Heart right ventricle (tissue), 16 donors: ENCODE data around the gene C2orf76. TPM values are rescaled to one million over a fixed set of nuclear protein-coding genes. Genes with fewer than 3 reads are reported as not detected.

Source experiments
- ATAC-seq, 8 donors: fragments of 200-7000 bp; cut with Tn5 transposase; one replicate each; pipeline ENCODE4 v1.9.1; 2020; ENCODE audit warnings: mild to moderate bottlenecking in 8 of 8, moderate library complexity in 8 of 8, moderate number of reproducible peaks in 1 of 8
- DNase-seq, 2 donors: peaks; one replicate each; pipeline ENCODE4 v3.0.0-alpha.2; 2020
- H3K27ac ChIP-seq, 10 donors: fragments of 200-600 bp; sonication (generic) in 2 of 10; one replicate each; pipeline versions ENCODE4 v1.5.0 to v1.8.0; 2020 to 2022; ENCODE audit warnings: mild to moderate bottlenecking in 3 of 10
- H3K27me3 ChIP-seq, 7 donors: fragments of 200-600 bp; one replicate each; pipeline ENCODE4 v1.8.0; 2021 to 2022; ENCODE audit warnings: mild to moderate bottlenecking in 2 of 7
- H3K36me3 ChIP-seq, 9 donors: fragments of 200-600 bp; sonication (generic) in 1 of 9; one replicate each; pipeline versions ENCODE4 v1.5.0 to v1.8.0; 2020 to 2022; ENCODE audit warnings: mild to moderate bottlenecking in 2 of 9
- H3K4me1 ChIP-seq, 9 donors: fragments of 200-600 bp; sonication (generic) in 1 of 9; one replicate each; pipeline versions ENCODE4 v1.5.0 to v1.8.0; 2020 to 2022; ENCODE audit warnings: mild to moderate bottlenecking in 4 of 9
- H3K4me3 ChIP-seq, 10 donors: fragments of 200-600 bp; sonication (generic) in 2 of 10; one replicate each; pipeline versions ENCODE4 v1.5.0 to v1.8.0; 2020 to 2022; ENCODE audit warnings: mild to moderate bottlenecking in 7 of 10, moderate library complexity in 2 of 10
- H3K9me3 ChIP-seq, 11 donors: fragments of 200-600 bp in 10 of 11; sonication (generic) in 2 of 11; one replicate each; pipeline versions ENCODE4 v1.5.0 to v1.8.0; 2013 to 2022; ENCODE audit warnings: mild to moderate bottlenecking in 2 of 11, control low read depth in 1 of 11, moderate library complexity in 1 of 11
- WGBS, 2 donors: extraction: QIAGEN DNeasy Blood & Tissue Kit; methylation state at CpG; one replicate each; pipeline ENCODE4 v1.1.7; 2013; ENCODE audit warnings: inconsistent platforms in 1 of 2; 5-methylcytosine and 5-hydroxymethylcytosine counted together
- intact Hi-C, 10 donors: fragments of 100-400 bp; cut with DNase I; formaldehyde crosslinking; loops; one replicate each; pipeline versions ENCODE4 v1.11.1 to v1.14.2; 2022
- polyA plus RNA-seq, 2 donors: library from polyadenylated mRNA; stranded (reverse); fragments of 200-250 nt; gene quantifications; one replicate each; pipeline ENCODE4 v1.2.3, GENCODE V29; 2013
- total RNA-seq, 10 donors: library from RNA; stranded (reverse); fragmentation: NEBNext Ultra II Directional in 3 of 10; extraction: Animal tissue kit (Norgen Biotek cat#: 25700) in 3 of 10; gene quantifications; one replicate each; pipeline versions ENCODE4 v1.2.1 to v1.2.4, GENCODE V29; 2021 to 2023
- TF ChIP-seq, protein P1 (sequence below), 9 donors: fragments of 200-600 bp; sonication (generic) in 2 of 9; IDR thresholded peaks; one replicate each; pipeline versions ENCODE4 v1.5.0 to v1.8.0; 2021 to 2022; ENCODE audit warnings: antibody characterized with exemption in 9 of 9, mild to moderate bottlenecking in 5 of 9, moderate library complexity in 1 of 9
- donor health status: Arrhythmogenic right ventricular cardiomyopathy.
- donor health status: ischemic (EF 13 %, LVEDD 7.1; RV severe dilation, severe dysfunction).
- donor health status: healthy with polysubstance abuse.
- donor health status: DM: no; HTN: yes; CAD: no.
- donor health status: DM: no; HTN: no; CAD: no.
- donor health status: ischemic (EF 25% LVEDD 6.9; RV normal size, moderate dysfunction).
- donor health status: ischemic (EF 25% LVEDD 5.7; RV mildly dilated, moderate dysfunction).
- donor health status: healthy.
- donor health status: DM: yes; HTN: yes; CAD: no.
- donor health status: Ischemic cardiomyopathy.
- donor health status: ischemic (EF 35%, LVEDD 5.7; RV mildly dilated, moderate dysfunction).
- donor health status: nonischemic (EF 11% LVEDD 7.7; RV severe dilation, severe dysfunction).
- donor health status: DM: yes; HTN: yes; CAD: no.
- donor health status: PGD.
- donor health status: ischemic (EF 29% LVEDD 5.4; RV normal size, mild dysfunction).
- donor health status: nonischemic (EF 23%, LVEDD 6.1; RV moderate dilation, normal function).

The C2orf76 gene
- total and polyA plus RNA-seq, 12 donors: 5.1 to 12.2 (median 8.4) TPM

DNA sequence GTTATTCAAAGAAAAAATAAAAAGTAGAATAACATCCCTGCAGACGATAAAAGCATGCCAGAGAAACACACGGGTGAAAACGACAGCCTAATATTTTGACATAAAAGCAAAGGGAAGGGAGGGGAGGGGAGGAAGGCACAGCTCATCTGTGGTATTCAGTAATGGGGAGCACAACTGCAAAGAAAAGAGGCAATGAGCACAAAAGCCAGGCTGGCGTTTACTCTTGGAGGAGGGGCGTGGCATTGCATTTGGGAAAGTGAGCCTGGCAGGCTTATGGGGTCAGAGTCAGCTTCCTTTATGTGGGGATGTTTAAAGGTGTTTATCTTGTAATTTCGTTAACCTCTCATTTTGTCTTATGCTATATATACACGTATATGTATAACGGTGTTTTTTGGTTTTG is 89.8 kb downstream of the C2orf76 start:
- intact Hi-C loops: no loop called here
- WGBS, 2 donors: 74 to 77% methylated on average over 8 of the region's 8 CpGs

DNA sequence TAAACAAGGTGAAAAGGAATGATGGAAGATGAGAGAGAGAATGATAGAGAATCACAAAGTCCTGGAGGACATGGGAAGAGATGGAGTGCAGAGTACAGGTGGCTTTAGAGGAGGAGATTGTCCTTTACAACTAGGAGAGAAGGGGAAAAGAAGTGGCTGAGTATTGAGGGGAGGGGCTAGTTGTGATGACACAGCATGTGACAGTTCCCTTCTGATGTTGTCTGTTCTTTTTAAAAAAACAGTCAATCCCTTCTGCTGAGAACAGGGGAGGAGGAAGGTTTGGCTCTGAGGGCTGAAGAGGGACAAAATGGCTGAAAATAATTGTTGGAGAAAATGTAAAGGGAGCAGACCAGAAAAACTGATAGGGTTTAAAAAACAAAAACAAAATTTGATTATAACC is 99.0 kb downstream of the C2orf76 start:
- DNase-seq (no peak), ATAC-seq (no peak)
- TF ChIP-seq, protein P1, sequence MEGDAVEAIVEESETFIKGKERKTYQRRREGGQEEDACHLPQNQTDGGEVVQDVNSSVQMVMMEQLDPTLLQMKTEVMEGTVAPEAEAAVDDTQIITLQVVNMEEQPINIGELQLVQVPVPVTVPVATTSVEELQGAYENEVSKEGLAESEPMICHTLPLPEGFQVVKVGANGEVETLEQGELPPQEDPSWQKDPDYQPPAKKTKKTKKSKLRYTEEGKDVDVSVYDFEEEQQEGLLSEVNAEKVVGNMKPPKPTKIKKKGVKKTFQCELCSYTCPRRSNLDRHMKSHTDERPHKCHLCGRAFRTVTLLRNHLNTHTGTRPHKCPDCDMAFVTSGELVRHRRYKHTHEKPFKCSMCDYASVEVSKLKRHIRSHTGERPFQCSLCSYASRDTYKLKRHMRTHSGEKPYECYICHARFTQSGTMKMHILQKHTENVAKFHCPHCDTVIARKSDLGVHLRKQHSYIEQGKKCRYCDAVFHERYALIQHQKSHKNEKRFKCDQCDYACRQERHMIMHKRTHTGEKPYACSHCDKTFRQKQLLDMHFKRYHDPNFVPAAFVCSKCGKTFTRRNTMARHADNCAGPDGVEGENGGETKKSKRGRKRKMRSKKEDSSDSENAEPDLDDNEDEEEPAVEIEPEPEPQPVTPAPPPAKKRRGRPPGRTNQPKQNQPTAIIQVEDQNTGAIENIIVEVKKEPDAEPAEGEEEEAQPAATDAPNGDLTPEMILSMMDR (IDR thresholded peaks at IDR 0.05): no peak
- H3K4me3 ChIP-seq: no peak overlapping the region
- intact Hi-C loops: loop anchor here in 1 of 10 donors (5.0 kb wide), 1 partner anchor 255 kb away; no protein-coding TSS in a partner anchor
- peaks cover 0 to 13% (median 0%) of the 10 kb centered on the region in 9 donors for H3K4me1 ChIP-seq
- no peak overlapping the region for H3K27ac ChIP-seq
- H3K36me3 ChIP-seq: no peaks in the 10 kb centered on the region
- no peaks in the 10 kb centered on the region for H3K27me3 ChIP-seq
- H3K9me3 ChIP-seq: peaks cover 0 to 9% (median 0%) of the 10 kb centered on the region in 11 donors

More for the DNA sequence above, 89.8 kb downstream of the C2orf76 start:
- ATAC-seq: no peak
- Histone ChIP-seq H3K4me1 (peaks cover 0 to 2% (median 0%) of the 10 kb centered on the region in 9 donors), H3K9me3 (no peaks in the 10 kb centered on the region), H3K4me3 (no peak overlapping the region), H3K27ac (no peak overlapping the region), H3K36me3 (no peaks in the 10 kb centered on the region), H3K27me3 (no peaks in the 10 kb centered on the region)
- TF ChIP-seq, protein P1 (IDR thresholded peaks at IDR 0.05): no peak
- DNase-seq: no peak

DNA sequence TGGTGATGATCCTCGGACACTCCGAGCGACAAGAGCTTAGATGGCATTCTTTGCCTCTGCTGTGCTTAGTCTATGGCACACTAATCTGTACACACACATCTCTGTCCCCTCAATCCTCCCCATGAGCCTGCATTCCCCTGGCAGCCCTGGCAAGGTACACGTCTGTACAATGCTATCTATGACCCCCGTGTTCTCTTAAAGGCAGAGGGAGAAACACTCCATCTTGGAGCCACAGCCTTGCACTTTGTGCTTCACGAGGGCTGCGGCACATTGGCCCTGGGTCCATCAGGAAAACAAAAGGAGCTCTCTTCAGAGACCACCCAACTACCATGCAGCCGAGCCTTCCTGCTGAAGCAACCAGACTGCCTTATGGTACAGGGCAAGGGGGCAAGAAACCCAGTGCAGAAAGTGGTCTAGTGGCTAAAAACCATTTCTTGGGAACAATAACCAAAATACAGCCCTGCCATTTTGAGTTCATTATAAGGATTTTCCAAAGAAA is 100.5 kb downstream of the C2orf76 start:
- Histone ChIP-seq H3K27ac (no peak overlapping the region), H3K4me1 (peaks cover 0 to 13% (median 0%) of the 10 kb centered on the region in 9 donors), H3K9me3 (peaks cover 0 to 9% (median 0%) of the 10 kb centered on the region in 11 donors), H3K4me3 (no peak overlapping the region), H3K36me3 (no peaks in the 10 kb centered on the region), H3K27me3 (no peaks in the 10 kb centered on the region)
- DNase-seq (no peak), ATAC-seq (no peak)
- intact Hi-C loops: loop anchor here in 1 of 10 donors (5.0 kb wide), 1 partner anchor 254 kb away; no protein-coding TSS in a partner anchor
- TF ChIP-seq, protein P1 (IDR thresholded peaks at IDR 0.05): no peak
- WGBS, 2 donors: 90 to 92% methylated on average over 8 of the region's 8 CpGs

DNA sequence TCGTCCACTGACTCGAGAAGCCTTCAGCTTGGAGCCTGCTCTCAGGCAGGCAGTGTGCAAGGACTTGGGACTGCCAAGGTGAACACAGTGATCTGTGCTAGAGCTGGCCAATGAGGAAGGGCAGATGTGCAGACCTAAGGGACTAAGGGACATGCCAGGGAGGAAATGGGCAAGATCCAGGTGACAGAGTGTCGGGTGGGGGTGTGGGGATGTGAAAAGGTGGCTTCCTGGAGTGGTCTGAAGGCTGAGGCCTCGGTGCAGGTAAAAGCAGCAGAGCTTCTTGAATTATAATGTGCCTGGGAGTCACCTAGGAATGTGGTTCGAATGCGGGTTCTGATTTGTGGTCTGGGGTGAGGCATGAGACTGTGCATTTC is 101.0 kb downstream of the C2orf76 start:
- Histone ChIP-seq H3K27ac (no peak overlapping the region), H3K4me3 (no peak overlapping the region), H3K4me1 (peaks cover 0 to 13% (median 0%) of the 10 kb centered on the region in 9 donors), H3K36me3 (no peaks in the 10 kb centered on the region), H3K27me3 (no peaks in the 10 kb centered on the region), H3K9me3 (peaks cover 0 to 6% (median 0%) of the 10 kb centered on the region in 11 donors)
- DNase-seq (no peak), ATAC-seq (no peak)
- intact Hi-C loops: loop anchor here in 2 of 10 donors (2.0 to 5.0 kb wide), 2 partner anchors 47 to 253 kb away; no protein-coding TSS in a partner anchor
- 93 to 94% methylated on average over 6 of the region's 6 CpGs for WGBS, 2 donors
- TF ChIP-seq, protein P1 (IDR thresholded peaks at IDR 0.05): no peak
